K562 (cell line): ENCODE data around the gene PACSIN3.

Source experiments
- MEIS2 ChIP-seq: fragments of 450-650 bp; IDR thresholded peaks from 2 replicates; pipeline ENCODE4 v1.6.1; 2014; ENCODE audit warnings: mild to moderate bottlenecking; ENCODE audit not compliant: partially characterized antibody
- TF ChIP-seq, protein P1 (sequence below): fragments of 450-650 bp; formaldehyde crosslinking; IDR thresholded peaks from 2 replicates; pipeline ENCODE4 v1.4.0; 2022; ENCODE audit warnings: missing genetic modification characterization

DNA sequence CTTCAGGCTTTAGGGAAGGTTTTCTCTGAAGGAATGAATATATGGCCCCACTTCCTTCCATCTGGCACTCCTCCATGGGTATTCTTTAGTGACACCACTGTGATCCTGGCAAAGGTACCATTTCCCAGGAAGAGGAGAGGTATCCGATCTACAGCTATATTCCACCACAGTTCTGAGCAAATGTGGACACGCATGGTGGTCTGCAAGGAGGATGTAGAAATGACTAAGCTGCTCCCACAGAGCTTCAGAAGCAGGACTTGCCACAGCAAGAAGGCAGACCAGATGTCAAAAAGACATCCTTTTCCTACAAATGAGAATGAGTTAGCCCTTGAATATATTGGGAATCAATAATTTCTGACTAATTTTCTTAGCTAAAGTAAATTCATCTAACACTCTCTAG, 55.1 kb downstream of the PACSIN3 start:
- TF ChIP-seq, protein P1, sequence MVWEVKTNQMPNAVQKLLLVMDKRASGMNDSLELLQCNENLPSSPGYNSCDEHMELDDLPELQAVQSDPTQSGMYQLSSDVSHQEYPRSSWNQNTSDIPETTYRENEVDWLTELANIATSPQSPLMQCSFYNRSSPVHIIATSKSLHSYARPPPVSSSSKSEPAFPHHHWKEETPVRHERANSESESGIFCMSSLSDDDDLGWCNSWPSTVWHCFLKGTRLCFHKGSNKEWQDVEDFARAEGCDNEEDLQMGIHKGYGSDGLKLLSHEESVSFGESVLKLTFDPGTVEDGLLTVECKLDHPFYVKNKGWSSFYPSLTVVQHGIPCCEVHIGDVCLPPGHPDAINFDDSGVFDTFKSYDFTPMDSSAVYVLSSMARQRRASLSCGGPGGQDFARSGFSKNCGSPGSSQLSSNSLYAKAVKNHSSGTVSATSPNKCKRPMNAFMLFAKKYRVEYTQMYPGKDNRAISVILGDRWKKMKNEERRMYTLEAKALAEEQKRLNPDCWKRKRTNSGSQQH (CRISPR knock-in tag), result no peak
- TF ChIP-seq MEIS2, result no peak
